HG03064 (cell line): ENCODE results near the gene C11orf87.

Source experiments
- ATAC-seq: cut with Tn5 transposase; IDR thresholded peaks from one replicate; pipeline ENCODE4 v1.9.1; 2021; ENCODE audit warnings: low read depth; ENCODE audit not compliant: unreplicated experiment

C11orf87 gene

DNA sequence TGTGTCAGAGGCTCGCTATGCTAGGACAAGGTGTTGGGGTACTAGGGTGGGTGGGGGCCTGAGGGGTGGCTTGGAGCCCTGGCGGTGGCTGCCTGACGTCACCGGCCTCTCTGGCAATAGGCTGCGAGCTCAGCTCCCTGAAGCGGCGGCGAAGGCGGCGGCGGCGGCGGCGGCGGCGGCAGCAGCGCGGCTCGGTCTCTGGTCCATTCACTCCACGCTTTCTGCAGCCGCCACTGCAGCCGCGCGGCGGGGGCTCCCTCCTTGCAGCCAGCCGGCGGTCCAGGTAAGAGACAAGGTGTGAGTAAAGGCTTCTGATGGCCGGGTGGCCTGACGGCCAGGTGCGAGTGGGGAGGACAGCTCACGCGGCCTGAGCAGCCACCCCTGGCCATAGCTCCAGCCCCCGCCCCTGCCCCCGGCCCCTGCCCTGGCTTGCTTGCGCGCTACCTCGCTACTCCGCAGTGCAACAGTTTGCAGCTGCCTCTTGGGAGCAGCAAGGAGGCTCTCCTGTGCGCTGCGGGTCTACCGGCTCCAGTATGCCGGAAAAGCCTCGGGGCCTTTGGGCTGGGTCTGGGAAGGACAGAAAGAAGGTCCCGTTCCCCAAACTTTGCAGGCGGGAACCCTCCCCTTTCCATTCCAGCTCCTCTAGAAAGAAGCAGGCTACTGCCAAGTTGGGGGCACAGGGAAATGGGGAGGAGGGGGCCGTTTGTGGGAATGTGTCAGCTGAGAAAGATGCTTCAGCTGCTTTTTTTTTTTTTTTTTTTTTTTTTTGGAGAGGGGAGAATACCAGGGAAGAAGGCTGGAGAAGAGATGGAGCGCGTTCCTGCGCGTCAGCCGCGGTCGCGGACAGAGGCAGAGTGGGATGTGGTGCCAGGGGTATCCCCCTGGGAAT, at the start of gene C11orf87:
C11orf87 (plus strand) TSS at position 210 of the 889 bp plus-strand sequence. CDS start 1,444 bp downstream, outside the sequence.
- ATAC-seq: no peak

DNA sequence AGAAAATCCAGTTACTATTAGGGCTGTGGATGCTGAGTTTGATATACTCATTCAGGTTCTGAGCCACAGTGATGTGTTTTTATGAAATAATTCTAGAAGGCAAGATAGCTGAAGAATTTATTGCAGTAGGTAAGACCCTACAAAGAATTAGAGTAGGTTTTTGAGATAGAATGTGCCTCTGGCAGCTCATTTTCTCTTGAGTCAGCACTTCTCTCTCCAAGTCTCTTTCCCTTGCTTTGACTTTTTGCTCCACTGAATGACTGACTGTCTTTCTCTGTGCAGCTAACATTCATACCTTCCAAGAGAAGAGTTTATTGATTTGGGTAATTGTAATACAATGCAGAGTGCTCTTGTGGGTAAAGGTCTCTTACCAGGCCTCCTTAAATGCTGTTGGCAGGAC, 48.0 kb upstream of the C11orf87 start:
- no peak for ATAC-seq

GRCh38 chr11:109374441-109374840, 47.5 kb upstream of the C11orf87 start:
- no peak for ATAC-seq

DNA sequence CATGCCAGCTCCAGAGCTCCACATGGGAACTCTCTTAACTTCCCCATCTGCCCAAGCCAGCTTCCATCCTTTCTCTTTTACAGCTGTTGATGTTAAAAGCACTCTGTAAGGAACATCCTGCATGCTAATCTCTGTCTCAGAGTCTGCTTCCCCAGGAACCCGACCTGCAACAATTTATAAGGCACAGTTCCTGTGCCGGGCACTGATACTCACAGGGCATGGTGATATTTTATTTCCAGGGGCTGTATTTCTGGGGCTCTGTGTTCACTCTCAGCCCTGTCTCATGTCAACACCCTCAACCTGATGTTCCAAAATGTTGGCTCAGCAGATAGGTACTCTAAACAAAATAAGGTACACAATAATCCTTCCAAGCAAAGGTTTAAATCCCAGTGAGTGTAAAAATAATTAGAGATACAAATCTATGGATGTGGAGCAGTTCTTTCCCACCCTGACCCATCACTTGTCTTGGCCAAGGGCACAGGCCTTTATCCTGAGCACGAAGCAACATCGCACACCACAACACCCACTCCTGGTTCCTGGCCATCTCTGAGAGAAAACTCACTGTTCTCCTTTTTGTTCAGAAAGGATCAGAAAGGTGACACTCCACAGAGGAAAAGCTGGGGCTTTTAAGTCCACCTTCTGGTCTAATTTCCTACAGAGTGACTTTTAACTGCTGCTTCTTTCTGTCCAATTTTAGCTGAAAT, 44.8 kb upstream of the C11orf87 start:
- ATAC-seq: no peak

DNA sequence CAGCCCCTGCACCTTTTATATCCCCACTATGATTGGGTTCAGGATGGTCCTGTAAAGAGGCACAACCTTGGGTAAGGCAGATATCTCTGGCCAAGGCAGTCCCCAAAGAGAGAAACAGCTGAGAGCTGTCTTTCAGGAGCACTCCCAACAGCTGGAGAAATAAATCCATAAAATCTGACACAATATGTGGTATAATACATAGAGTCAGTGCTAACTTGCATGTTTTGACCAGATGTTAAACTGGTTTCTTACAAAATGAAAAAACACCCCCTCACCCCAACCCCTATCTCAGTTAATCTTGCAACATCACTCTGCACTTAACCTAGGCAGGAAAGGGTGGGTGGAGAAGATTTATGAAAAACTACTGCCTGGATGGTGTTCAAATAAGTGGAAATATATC, 44.0 kb upstream of the C11orf87 start:
- no peak for ATAC-seq

DNA sequence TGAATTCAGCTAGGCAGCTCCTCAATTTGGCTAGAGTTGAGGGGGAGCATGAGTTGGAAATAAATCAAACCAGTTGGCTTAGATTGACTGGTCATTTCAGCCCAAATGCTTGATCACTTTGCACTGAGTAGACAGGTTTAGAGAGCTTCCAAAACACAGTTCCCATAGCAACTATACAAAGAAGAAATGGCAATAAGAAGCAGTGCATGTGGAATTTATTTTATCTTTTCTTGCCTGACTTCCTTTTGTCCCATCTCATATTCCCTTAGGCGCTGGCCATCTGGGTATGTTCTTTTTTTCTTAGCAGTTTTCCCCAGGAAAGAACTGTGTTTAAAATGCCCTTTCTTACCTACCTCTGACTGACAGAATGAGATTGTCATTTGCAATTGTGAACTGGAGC, 38.7 kb upstream of the C11orf87 start:
- no peak for ATAC-seq

- no peak for ATAC-seq
Observed at GRCh38 chr11:109384873-109385272, 37.1 kb upstream of the C11orf87 start.

GRCh38 chr11:109388982-109389381, 33.0 kb upstream of the C11orf87 start:
- no peak for ATAC-seq

DNA sequence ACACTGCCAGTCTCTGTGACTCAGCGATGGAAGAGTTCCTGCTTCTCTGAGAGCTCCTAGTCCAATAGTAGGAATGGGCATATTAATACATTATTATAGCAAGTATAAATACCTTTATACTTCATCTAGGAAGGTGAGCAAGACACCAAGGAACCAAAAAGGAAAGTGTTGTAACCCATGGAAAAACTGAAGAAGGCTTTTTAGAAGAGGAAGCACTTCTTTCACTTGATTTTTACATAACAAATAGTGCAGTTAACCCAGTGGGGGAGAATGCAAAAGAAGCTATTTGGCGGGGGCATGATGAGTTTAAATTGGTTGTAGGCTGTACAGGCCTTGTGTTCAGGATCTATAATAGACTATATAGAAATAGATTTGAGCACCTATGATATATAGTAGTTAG, 31.2 kb upstream of the C11orf87 start:
- ATAC-seq: no peak

GRCh38 chr11:109401545-109401944, 20.4 kb upstream of the C11orf87 start:
- ATAC-seq: no peak

- no peak for ATAC-seq
Observed at GRCh38 chr11:109405671-109406070, 16.3 kb upstream of the C11orf87 start.

DNA sequence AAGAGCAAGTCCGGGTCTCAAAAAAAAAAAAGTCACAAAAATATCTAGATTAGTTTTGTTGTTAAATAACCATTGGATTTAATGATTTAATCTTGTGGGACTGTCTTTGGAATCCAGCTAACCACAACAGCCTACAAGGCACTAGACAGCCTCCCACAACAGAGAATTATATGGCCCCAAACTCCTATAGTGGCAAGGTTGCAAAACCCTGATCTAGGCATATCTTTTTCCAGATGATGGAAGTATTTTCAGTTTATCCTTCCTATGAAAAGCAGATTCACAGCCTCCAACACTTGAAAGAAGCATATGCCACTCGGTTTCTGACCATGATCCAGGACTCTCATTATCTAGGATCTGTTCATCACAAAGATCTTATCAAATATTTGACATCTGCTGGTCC, 5.4 kb upstream of the C11orf87 start:
- no peak for ATAC-seq

- ATAC-seq: no peak
Observed at GRCh38 chr11:109422870-109423465, 978 bp downstream of the C11orf87 start.

DNA sequence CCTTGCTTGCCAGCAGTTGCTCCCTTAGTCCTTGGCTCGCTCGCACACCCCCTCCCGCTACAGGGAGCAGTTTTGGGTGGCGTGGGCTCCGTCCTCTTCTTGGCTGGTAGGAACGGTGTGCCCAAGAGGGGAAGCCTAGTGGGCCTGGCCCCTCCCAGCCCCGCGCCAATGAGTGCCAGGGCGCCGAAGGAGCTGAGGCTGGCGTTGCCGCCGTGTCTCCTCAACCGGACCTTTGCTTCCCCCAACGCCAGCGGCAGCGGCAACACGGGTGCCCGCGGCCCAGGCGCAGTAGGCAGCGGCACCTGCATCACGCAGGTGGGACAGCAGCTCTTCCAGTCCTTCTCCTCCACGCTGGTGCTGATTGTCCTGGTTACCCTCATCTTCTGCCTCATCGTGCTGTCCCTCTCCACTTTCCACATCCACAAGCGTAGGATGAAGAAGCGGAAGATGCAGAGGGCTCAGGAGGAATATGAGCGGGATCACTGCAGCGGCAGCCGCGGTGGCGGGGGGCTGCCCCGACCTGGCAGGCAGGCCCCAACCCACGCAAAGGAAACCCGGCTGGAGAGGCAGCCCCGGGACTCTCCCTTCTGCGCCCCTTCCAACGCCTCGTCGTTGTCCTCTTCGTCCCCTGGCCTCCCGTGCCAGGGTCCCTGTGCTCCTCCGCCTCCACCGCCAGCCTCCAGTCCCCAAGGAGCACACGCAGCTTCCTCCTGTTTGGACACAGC, 1.6 kb downstream of the C11orf87 start:
- no peak for ATAC-seq

GRCh38 chr11:109424901-109425300, 2.9 kb downstream of the C11orf87 start:
- no peak for ATAC-seq

- ATAC-seq: no peak
Observed at GRCh38 chr11:109425554-109425953, 3.6 kb downstream of the C11orf87 start.

- ATAC-seq: no peak
Observed at GRCh38 chr11:109426442-109427240, 4.7 kb downstream of the C11orf87 start.

- no peak for ATAC-seq
Observed at GRCh38 chr11:109432105-109432504, 10.1 kb downstream of the C11orf87 start.

DNA sequence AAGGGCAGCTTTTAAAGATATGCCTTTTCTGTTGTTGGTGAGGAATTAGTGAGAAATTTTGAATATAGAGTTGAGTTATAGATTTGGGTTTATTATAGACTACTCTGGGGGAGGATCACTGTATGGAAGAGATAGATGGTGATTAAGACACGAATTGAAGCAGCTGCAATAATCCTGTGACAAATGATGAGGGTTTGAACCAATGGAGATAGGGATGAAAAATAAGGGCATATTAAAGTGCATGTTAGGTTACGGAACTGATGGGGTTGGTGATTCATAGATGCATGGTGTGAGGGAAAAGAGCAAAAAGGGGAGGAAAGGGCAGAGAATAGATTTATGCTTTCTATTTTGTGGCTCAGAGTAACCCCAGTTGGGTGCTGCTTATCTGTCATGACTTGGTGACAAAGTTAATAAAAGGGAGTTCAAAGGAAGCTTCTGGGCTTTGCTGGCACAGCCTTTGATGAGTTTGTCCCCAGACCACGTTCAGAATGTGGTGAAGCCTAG, 11.8 kb downstream of the C11orf87 start:
- ATAC-seq: no peak
